SKM-1 (cell line): ENCODE measurements around the gene CNKSR3.
A peak's percentile ranks its signal among the peaks of the same experiment; 100 is the strongest.

Experiments used
- DNase-seq: peaks from one replicate; lab custom pipeline; 2025; ENCODE audit not compliant: unreplicated experiment; lab: John Stamatoyannopoulos, UW

Gene CNKSR3

DNA sequence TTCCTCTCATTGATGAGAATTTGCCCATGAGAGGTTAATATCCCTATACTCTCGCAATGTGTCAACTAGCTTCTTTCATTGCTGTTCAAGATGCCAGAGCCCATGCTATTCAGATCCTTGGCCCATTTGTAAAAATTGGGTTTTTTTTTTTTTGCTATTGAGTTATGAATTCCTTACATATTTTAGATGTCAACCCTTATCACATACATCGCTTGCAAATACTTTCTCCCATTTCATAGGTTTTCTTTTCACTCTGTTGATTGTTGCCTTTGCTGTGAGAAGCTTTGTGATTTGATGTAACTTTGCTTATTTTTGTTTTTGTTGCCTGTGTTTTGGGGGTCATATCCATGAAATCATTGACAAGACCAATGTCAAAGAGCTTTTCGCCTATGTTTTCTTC, 121.7 kb downstream of the CNKSR3 start:
- no peak for DNase-seq

DNA sequence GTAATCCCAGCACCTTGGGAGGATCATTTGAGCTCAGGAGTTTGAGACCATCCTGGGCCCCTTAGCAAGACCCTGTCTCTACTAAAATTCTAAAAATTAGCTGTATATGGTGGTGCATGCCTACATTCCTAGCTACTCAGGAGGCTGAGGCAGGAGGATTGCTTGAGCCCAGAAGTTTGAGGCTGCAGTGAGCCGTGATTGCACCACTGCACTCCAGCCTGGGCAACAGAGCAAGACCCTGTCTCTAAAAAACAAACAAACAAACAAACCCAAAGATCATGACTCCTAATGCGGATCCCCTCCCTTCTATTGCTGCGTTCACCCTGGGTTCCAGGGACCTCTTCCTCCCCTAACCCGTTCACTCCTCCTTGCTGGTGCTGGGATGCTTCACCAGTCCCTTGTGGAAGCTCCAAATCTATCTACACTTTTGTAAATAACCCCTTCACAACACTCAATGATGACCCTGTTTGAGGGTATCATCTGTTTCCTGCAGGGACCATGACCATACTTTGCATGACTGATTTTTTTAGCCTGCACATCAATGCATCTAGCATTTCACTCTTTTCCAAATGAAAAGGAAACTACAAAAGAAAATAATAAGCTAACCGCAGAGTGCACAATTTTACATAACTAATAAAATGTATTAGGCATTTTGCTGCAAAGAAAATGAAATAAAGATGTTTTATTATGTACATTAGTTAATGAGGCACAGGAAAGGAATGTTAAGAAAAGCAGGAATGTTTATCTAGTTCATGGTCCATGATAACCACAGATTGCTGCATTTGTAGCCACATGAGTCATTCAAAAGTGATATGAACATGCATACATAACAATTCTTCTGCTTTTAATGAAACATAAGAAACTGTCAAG, 123.4 kb downstream of the CNKSR3 start:
- DNase-seq = no peak

DNA sequence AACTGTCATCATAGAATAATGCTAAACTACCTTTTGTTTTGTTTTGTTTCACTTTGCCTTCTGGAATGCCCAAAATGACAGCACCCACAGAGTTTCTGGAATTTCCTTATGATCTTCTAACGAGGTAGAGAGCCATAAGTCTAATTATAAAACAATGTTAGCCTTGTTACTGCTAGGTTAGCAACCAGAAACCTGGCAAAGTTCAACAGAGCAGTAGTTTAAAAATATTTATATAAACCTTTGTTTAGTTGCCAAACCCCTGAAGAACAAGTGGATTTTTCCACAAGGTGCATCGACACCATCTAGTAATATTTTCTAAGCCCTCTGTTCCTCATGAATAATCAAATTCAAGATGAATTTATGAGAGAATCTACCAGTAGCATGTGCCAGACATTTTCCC, 126.3 kb downstream of the CNKSR3 start:
- DNase-seq = no peak

DNA sequence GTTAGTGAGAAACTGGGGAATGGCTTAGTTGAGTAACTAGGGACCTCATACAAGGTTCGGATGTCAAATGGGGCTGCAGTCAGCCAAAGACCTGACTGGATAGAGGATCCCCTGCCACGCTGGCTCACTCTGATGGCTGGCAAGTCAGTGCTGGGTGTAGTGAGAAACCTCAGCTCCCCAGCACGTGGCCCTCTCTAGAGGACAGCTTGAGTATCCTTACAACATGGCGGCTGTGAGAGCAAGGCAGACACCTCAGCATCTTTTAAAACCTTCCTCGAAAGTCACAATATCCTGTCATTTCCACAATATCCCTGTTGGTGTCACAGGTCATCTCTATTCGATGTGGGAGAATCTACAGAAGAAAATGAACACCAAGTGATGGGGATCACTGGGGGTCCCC, 127.2 kb downstream of the CNKSR3 start:
- DNase-seq = no peak

DNA sequence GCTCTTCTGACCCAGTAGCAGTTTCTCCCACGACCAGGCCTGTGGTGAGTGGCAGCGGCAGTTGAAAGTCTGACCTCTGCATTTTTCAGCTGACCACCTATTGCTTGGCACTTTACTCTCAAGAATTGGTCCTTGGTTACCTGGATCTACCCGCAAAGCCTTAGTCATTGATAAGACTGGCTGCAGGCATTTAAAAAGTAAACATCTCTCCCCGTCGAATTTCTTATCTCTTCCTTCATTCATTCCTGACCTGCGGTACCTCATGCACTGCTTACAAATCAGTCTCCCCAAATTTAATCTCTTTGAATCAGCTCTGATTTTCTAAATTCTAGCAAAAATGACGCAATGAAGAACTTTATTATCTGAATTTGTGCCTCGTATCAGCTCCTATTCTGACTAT, 127.7 kb downstream of the CNKSR3 start:
- no peak for DNase-seq

DNA sequence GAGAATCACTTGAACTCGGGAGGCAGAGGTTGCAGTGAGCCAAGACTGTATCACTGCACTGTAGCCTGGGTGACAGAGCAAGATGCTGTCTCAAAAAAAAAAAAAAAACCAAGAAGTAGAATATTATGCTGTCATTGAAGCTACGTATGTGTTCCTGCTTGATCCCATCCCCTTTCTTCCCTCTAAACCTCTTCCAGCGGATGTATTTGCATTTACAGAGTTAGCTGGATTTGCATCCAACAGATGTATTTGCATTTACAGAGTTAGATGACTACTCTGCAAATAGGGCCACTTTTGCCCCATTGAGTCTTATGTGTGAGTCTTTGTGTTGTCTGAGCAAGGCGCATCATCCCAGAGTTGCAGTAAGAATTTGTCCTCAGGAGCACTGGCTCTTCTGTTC, 128.9 kb downstream of the CNKSR3 start:
- DNase-seq = no peak

DNA sequence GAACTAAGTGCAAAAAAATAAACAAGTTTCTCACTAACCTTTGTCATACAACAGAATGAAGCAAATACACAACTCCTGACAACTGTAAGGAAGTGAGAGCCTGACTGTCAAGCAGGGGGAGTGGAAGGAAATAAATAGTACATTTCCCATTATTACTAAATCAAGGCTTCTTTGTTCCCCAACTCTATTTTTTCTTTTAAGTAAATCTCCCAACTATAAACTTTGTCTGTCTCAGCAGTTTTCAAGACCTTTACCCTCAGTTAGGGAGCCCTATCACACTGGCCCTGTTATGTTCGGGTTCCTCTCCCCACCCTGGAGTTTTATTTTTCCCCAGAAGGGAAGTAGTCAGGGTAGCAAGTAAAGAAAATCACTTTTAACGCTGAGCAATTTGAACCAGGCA, 129.7 kb downstream of the CNKSR3 start:
- no peak for DNase-seq

DNA sequence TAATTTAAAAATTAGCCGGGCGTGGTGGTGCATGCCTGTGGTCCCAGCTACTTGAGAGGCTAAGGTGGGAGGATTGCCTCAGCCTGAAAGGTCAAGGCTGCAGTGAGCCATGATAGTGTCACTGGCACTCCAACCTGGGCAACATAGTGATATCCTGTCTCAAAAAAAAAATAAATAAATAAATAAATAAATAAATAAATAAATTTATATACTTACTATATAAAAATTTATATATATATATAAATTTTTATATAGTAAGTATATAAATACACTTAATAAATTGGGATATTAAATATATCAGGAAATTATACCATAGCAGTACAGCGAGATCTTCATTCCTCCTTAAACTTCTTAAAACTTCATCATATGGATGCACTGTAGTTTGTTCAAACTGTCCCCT, 130.9 kb downstream of the CNKSR3 start:
- DNase-seq = no peak

DNA sequence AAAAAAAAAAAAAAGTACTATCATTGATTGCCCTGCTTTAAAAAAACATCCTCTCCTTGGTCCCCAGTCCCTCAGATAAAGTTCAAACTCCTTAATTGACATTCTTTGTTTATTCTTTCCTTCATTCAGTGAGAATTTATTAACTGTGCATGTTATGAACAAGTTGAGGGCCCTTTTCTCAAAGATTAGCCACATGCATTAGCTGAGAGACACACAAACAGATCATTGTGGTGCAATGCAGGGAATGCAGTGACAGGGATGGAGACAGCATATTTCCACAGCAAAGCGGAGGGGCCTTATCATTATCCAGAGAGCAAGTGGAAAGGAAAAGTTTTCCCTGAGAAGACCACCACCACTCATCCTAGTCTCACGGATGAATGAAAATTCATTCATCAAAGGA, 132.0 kb downstream of the CNKSR3 start:
- DNase-seq = no peak

DNA sequence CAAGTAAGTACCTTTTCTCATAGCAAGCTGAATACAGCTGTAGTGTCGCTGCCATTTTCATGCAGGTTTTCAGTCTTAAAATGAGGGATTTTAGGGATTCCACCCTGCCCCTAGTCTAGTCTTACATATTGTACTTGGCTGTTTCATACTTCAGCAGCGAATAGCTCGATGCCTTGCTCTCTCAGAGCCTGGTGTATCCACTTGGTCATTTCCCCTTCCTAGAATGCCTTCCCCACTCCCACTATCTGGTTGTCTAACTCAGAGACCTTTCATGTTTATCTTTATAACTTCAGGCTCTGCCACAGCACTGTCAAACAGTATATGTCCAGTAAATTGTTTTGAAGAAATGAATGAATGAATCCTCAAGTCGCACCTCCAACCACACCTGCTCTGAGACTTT, 132.8 kb downstream of the CNKSR3 start:
- DNase-seq = no peak

DNA sequence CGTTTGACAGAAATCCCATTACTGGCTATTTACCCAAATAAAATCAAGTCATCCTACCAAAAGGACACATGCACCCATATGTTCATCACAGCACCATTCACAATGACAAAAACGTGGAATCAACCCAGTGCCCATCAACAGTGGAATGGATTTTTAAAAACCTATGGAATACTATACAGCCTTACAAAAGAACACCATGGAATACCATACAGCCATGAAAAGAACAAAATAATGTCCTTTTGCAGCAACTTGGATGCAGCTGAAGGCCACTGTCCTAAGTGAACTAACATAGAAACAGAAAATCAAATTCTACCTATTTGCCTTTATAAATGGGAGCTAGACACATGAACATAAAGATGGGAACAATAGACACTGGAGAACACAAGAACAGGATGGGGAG, 136.5 kb downstream of the CNKSR3 start:
- no peak for DNase-seq

DNA sequence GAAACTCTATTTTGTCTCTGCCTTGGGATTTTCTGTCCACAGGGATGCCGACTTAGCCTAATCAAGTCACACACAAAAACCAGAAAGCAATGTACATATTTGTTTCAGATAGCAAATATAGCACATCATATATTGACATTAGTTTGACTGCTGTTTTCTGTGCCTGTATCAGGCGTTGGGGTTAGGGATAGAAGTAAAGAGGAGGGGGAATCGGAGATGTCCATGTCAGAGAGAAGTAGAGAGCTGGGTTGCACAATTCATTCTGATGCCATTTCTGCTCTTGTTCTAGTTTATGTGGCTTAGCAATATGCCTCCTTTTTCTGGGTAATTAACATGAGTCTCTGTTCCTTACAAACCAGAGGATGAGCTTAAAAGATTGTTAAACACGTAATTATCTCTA, 139.2 kb downstream of the CNKSR3 start:
- peak; percentile 25 for DNase-seq

DNA sequence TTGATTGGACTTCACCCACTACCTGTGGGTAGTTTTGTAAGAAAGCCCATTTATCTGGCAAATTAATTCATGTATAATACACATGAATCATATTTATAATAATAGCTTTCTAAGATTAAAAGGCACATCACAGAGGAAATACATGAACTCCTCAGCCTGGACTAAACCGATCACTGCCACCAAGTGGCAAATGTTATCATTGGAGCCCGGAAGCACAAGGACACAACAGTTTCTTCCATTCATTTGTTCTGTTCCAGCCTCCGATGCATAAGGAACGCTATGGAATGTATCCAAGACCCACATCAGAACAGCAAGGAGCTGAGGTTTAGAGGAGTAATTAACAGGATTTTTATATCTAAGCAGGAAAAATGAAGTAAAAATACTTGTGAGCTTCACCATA, 139.9 kb downstream of the CNKSR3 start:
- DNase-seq = no peak

DNA sequence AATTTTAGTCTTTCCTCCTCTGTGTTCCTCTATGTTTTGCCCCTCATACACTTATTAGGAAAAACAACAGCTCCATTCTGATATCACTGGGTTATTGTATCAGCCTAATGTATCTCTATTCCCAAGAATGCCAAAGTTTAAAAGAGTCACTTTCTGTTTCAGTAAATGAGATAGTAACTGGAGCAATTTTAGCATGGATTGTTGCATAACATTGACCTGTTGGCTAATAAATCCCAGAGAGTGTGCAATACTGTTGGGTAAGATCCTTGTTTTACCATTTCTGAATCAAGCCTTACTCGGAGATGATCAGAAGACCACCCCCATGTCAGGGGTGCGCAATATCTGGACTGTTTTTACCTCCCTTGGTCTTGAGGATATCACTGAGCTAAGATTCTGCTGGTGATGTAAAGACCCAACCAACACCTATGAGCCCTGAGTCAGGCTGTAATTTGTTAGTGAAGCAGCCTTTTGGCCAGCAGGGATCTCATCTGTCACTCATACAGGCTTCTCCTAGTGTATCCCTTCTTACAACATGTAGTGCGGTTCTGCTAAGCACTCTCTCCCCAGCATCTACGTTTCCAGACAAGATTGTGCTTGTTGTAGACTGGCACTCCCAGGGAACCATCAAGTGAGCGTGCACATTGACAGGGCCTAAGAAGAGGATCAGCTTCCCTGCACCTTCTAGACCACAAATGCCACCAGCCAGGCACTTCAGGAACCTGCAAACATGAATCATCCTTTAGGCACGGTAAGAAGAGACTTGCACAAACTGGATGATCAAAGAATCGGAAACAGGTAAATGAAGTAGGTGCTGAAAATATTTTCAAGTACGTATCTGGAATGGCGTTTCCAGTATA, 142.4 kb downstream of the CNKSR3 start:
- DNase-seq = peak; percentile 70

DNA sequence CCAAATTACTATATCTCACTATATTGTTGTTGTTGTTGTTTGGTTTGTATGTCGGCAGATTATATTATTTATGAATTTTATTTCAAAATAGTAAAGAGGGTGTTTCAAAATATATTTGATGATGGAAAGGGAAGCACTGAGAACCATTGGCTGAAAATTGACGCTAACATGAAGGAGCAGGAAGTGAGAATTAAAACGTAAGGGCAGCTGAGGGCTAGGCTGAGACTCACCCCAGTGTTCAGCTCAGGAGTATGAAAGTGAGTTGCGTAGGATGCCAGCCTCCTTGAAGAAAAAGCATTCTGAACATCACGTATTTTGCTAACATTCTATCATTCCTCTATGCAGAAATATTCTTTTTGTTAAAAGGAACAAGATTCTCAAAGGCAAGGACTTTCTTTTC, 143.1 kb downstream of the CNKSR3 start:
- DNase-seq = no peak

DNA sequence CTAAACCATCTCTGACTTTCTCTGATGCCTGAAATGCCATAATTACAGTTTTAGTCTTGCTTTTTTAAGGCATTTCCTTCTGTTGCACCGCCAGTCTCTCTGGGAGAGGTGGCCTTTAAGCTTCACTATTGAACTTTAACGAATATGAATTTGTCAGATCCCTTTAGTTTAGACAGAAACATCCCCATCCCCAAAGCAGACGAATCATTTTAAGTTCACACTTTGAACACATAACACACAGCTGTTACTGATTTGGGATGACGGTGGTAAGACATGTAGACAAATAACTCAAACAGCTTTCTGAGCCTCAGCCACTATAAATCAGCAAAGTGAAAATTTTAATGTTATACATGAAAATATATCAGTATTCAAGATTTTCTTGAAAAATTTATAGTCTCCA, 146.7 kb downstream of the CNKSR3 start:
- DNase-seq = no peak

DNA sequence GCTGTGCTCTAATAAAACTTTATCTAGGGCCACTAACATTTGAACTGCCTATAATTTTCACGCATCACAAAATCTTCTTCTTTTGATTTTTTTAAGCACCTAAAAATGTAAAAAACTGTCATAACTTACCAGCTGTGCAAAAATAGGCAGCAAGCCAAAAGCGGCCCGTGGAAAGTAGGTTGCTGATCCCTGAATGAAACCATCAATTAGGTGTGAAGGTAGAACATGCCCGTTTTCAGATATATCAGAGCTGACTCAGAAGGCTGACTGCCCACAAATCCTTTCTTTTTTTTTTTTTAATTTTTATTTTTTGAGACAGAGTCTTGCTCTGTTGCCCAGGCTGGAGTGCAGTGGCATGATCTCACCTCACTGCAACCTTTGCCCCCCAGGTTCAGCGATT, 149.0 kb downstream of the CNKSR3 start:
- no peak for DNase-seq

DNA sequence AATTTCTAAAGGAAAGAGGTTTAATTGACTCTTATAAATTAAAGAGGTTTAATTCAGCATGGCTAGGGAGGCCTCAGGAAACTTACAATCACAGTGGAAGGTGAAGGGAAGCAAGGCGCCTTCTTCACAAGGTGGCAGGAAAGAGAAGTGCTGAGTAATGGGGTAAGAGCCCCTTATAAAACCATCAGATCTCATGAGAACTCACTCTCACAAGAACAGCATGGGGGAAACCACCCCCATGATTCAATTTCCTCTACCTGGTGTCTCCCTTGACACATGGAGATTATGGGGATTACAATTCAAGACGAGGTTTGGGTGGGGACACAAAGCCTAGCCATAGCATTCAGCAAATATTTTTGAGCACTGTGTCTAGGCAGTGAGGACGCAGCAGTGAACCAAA, 150.0 kb downstream of the CNKSR3 start:
- DNase-seq = no peak

DNA sequence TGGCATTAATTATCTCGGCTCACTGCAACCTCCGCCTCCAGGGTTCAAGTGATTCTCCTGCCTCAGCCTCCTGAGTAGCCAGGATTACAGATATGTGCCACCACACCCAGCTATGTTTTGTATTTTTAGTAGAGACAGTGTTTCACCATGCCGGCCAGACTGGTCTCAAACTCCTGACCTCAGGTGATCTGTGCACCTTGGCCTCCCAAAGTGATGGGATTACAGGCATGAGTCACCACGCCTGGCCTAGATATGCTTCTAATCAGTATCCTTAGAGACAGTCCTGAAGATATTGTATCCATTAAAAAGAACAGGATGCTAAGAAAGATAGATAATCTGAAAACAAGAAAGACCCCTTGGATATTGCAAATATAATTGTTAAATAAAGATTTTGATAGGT, 150.8 kb downstream of the CNKSR3 start:
- DNase-seq = no peak

DNA sequence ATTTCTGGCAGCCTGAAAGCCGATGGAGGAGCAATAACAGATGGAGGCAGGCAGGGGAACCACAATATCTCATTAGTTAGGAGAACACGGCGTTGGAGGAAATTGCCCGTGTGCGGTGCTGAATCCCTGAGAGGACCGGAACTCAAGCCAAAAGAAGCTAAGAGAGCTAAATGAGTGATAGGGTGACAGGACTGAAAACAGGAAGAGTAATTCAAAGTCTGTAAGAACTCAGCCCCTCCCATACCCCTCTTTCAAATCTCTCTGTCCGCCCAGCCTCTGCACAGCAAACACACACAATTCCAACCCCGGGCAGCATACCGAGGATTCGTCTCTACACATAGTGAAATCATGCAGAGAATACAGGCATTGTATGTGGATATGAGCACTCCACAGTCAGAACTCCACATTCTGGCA, 151.3 kb downstream of the CNKSR3 start:
- no peak for DNase-seq

DNA sequence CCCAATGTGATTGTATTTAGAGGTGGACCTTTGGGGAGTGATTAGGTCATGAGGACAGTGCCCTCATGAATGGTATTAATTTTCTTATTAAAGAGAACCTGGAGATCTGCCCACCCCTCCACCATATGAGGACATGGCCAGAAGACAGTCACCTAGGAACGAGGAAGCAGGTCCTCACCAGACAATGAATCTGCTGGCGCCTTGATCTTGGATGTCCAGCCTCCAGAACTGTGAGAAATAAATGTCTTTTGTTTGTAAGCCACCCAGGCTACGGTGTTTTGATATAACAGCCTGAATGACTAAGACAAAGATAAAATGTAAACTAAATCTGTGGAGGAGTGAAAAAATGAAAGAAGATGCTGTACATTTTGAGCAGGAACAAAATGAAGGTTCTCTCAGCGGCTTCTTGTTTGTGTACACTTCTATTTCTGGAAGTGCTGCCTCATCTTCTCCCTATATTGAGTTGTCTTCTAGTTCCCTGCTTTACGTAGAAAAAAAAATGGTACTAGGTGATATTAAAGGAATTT, 152.4 kb downstream of the CNKSR3 start:
- no peak for DNase-seq

DNA sequence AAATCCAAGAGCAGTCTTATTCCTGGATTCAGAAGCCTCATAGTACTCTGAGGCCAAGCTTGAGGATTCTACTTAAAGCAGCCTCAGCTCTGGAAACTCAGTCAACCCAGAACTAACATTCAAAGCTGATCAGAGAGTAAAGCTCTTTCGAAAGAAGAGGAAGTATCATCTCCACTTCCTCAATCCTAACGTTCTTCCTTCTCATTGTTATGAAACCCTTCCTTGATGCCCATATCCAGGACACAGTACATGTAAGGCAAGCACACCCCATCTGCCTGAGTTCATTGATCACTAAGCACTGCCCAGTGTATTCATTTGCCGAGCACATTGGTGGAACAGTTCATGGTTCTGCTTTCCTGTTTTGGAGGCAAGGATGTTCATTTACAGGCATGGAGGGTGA, 153.8 kb downstream of the CNKSR3 start, which contains the start of gene IPCEF1:
TSS of gene IPCEF1 (minus strand) at position 114 of the 400 bp plus-strand sequence. CDS start 90,856 bp downstream, outside the sequence.
- DNase-seq = peak; percentile 98
